IMR-90 (cell line): ENCODE results near the gene RETREG1. TPM values are rescaled to one million over a fixed set of nuclear protein-coding genes. Genes with fewer than 3 reads are reported as not detected.

Experiments
- ATAC-seq: fragments of 200-7000 bp; cut with Tn5 transposase; 2 replicates; pipeline ENCODE4 v1.9.1; 2020; ENCODE audit warnings: low read depth, mild to moderate bottlenecking, moderate library complexity
- BruUV-seq: library from RNA; stranded (reverse); fragments of 400-500 nt; replicated peaks from 2 replicates; lab custom pipeline; 2021; lab: Mats Ljungman, UMichigan
- CTCF ChIA-PET: fragments of 300-600 bp; formaldehyde crosslinking; extraction: SDS; loops from one replicate; lab custom pipeline; 2021; ENCODE audit warnings: antibody characterized with exemption; lab: Yijun Ruan, JAX
- POLR2A ChIA-PET: fragments of 300-600 bp; sonication (Branson Sonifier 250); formaldehyde crosslinking; loops from one replicate; lab custom pipeline; 2022; ENCODE audit warnings: antibody characterized with exemption; ENCODE audit not compliant: unreplicated experiment; lab: Charles Lee
- DNase-seq: peaks from one replicate; pipeline ENCODE4 v3.0.0; 2013
- H2AFZ ChIP-seq: replicated peaks from 2 replicates; pipeline ENCODE3; 2013; ENCODE audit warnings: low read length, mild to moderate bottlenecking; ENCODE audit not compliant: poor library complexity
- H2AK5ac ChIP-seq: 2 replicates; pipeline ENCODE4 v1.6.1; 2013; ENCODE audit warnings: low read depth, low read length, inconsistent platforms
- H2AK9ac ChIP-seq: replicated peaks from 2 replicates; pipeline ENCODE3; 2013; ENCODE audit warnings: mild to moderate bottlenecking, low read depth, low read length, moderate library complexity; ENCODE audit not compliant: poor library complexity
- H2BK120ac ChIP-seq: 2 replicates; pipeline ENCODE4 v1.6.1; 2013; ENCODE audit warnings: low read depth, low read length, inconsistent platforms
- H2BK15ac ChIP-seq: 3 replicates; pipeline ENCODE4 v1.6.1; 2013; ENCODE audit warnings: low read depth, low read length, inconsistent platforms
- H2BK20ac ChIP-seq: 2 replicates; pipeline ENCODE4 v1.6.1; 2013; ENCODE audit warnings: low read depth, mild to moderate bottlenecking, inconsistent platforms, low read length, moderate library complexity
- H2BK5ac ChIP-seq: 2 replicates; pipeline ENCODE4 v1.6.1; 2013; ENCODE audit warnings: mild to moderate bottlenecking, low read depth, low read length, inconsistent platforms; ENCODE audit not compliant: poor library complexity, severe bottlenecking
- H3K14ac ChIP-seq: replicated peaks from 2 replicates; pipeline ENCODE4 v1.6.1; 2013; ENCODE audit warnings: low read depth, low read length, inconsistent platforms
- H3K18ac ChIP-seq: 2 replicates; pipeline ENCODE4 v1.6.1; 2013; ENCODE audit warnings: low read depth, low read length, control low read depth
- H3K23ac ChIP-seq: 2 replicates; pipeline ENCODE4 v1.6.1; 2013; ENCODE audit warnings: low read depth, low read length, inconsistent platforms
- H3K27ac ChIP-seq: 2 replicates; pipeline ENCODE4 v1.5.1; 2013; ENCODE audit warnings: mild to moderate bottlenecking, control low read depth, low read length; ENCODE audit not compliant: insufficient read depth
- H3K27me3 ChIP-seq: 2 replicates; pipeline ENCODE4 v1.6.1; 2013; ENCODE audit warnings: low read length; ENCODE audit not compliant: control insufficient read depth, insufficient read depth
- H3K36me3 ChIP-seq: 2 replicates; pipeline ENCODE4 v1.6.1; 2013; ENCODE audit warnings: low read length, mixed read lengths; ENCODE audit not compliant: control insufficient read depth, insufficient read depth
- H3K4ac ChIP-seq: 2 replicates; pipeline ENCODE4 v1.6.1; 2013; ENCODE audit warnings: low read depth, low read length, inconsistent platforms
- H3K4me1 ChIP-seq: 2 replicates; pipeline ENCODE4 v1.6.1; 2013; ENCODE audit warnings: low read length, mixed read lengths; ENCODE audit not compliant: control insufficient read depth, insufficient read depth
- H3K4me2 ChIP-seq: 2 replicates; pipeline ENCODE4 v1.6.1; 2013; ENCODE audit warnings: low read depth, mild to moderate bottlenecking, control low read depth, low read length, moderate library complexity
- H3K4me3 ChIP-seq: 2 replicates; pipeline ENCODE4 v1.5.1; 2013; ENCODE audit warnings: low read depth, mild to moderate bottlenecking, control low read depth, low read length, moderate library complexity; ENCODE audit not compliant: insufficient read depth
- H3K56ac ChIP-seq: 2 replicates; pipeline ENCODE4 v1.6.1; 2013; ENCODE audit warnings: low read length, inconsistent platforms; ENCODE audit not compliant: insufficient read depth; ENCODE audit errors: extremely low read depth
- H3K79me1 ChIP-seq, 2 experiments: 2 replicates each; pipeline ENCODE4 v1.6.1; 2013; ENCODE audit warnings: low read length in 2 of 2, inconsistent platforms in 1 of 2, low read depth in 1 of 2
- H3K9ac ChIP-seq: 2 replicates; pipeline ENCODE4 v1.6.1; 2013; ENCODE audit warnings: low read depth, low read length, control low read depth
- H3K9me1 ChIP-seq: 2 replicates; pipeline ENCODE4 v1.6.1; 2013; ENCODE audit warnings: low read length, inconsistent platforms; ENCODE audit not compliant: insufficient read depth
- H3K9me3 ChIP-seq: 2 replicates; pipeline ENCODE4 v1.6.1; 2013; ENCODE audit warnings: low read length; ENCODE audit not compliant: control insufficient read depth, insufficient read depth
- H4K20me1 ChIP-seq: 2 replicates; pipeline ENCODE4 v1.6.1; 2013; ENCODE audit warnings: low read length, inconsistent platforms; ENCODE audit not compliant: insufficient read depth
- H4K5ac ChIP-seq: 2 replicates; pipeline ENCODE4 v1.6.1; 2013; ENCODE audit warnings: mild to moderate bottlenecking, low read depth, low read length, control low read depth
- H4K8ac ChIP-seq, 2 experiments: 2 replicates each; pipeline ENCODE4 v1.6.1; 2013; ENCODE audit warnings: low read depth in 2 of 2, low read length in 2 of 2, control low read depth in 1 of 2, inconsistent platforms in 1 of 2
- H4K91ac ChIP-seq: 2 replicates; pipeline ENCODE4 v1.6.1; 2013; ENCODE audit warnings: low read depth, low read length, inconsistent platforms; ENCODE audit not compliant: insufficient read depth
- BHLHE40 ChIP-seq: fragments of 150-350 bp; IDR thresholded peaks from 2 replicates; pipeline ENCODE4 v1.6.1; 2016; ENCODE audit warnings: mild to moderate bottlenecking, low read depth, low read length
- CEBPB ChIP-seq: IDR thresholded peaks from 2 replicates; pipeline ENCODE4 v1.6.1; 2012; ENCODE audit warnings: low read depth, low read length, improper control_type of control experiment
- CHD1 ChIP-seq: IDR thresholded peaks from 2 replicates; pipeline ENCODE4 v1.6.1; 2012; ENCODE audit warnings: low read depth, low read length, improper control_type of control experiment
- FOS ChIP-seq: fragments of 150-350 bp; IDR thresholded peaks from 2 replicates; pipeline ENCODE4 v1.6.1; 2016; ENCODE audit warnings: low read depth, low read length
- MAFK ChIP-seq: IDR thresholded peaks from 2 replicates; pipeline ENCODE4 v1.6.1; 2012; ENCODE audit warnings: low read depth, low read length, improper control_type of control experiment
- MAZ ChIP-seq: IDR thresholded peaks from 2 replicates; pipeline ENCODE4 v1.6.1; 2012; ENCODE audit warnings: low read depth, mild to moderate bottlenecking, low read length, improper control_type of control experiment, moderate library complexity, borderline replicate concordance
- NFE2L2 ChIP-seq: fragments of 150-350 bp; IDR thresholded peaks from 2 replicates; pipeline ENCODE4 v1.6.1; 2016; ENCODE audit warnings: low read depth, mild to moderate bottlenecking, low read length
- RAD21 ChIP-seq: IDR thresholded peaks from 2 replicates; pipeline ENCODE4 v1.6.1; 2012; ENCODE audit warnings: low read length, improper control_type of control experiment
- RCOR1 ChIP-seq: IDR thresholded peaks from 2 replicates; pipeline ENCODE4 v1.6.1; 2012; ENCODE audit warnings: mild to moderate bottlenecking, low read length, improper control_type of control experiment; ENCODE audit not compliant: insufficient replicate concordance
- SMC3 ChIP-seq: fragments of 150-350 bp; IDR thresholded peaks from 2 replicates; pipeline ENCODE4 v1.6.1; 2016; ENCODE audit warnings: low read depth, mild to moderate bottlenecking, antibody characterized with exemption, low read length, moderate library complexity
- USF2 ChIP-seq: fragments of 150-350 bp; IDR thresholded peaks from 2 replicates; pipeline ENCODE4 v1.6.1; 2017; ENCODE audit warnings: mild to moderate bottlenecking, antibody characterized with exemption, low read length, low read depth
- WGBS, 2 experiments: methylation state at CpG; one replicate each; pipeline versions ENCODE4 v1.1.5 to v1.1.7; 2013; ENCODE audit warnings: missing lambda C conversion rate in 2 of 2; ENCODE audit not compliant: insufficient read length in 1 of 2; ENCODE audit errors: extremely low coverage in 2 of 2; 5-methylcytosine and 5-hydroxymethylcytosine counted together
- dilution Hi-C: fragments of 300-500 bp; cut with HindIII; formaldehyde crosslinking; loops from one replicate; pipeline ENCODE4 v1.14.3; 2018; ENCODE audit warnings: low sequenced_read_pairs; ENCODE audit not compliant: unreplicated experiment
- in situ Hi-C: fragments of 300-500 bp; cut with MboI; formaldehyde crosslinking; loops from 3 replicates; pipeline ENCODE4 v1.14.3; 2019; ENCODE audit warnings: low sequenced_read_pairs, inconsistent platforms, mixed read lengths
- intact Hi-C: fragments of 100-400 bp; cut with micrococcal nuclease; formaldehyde crosslinking; loops from 2 replicates; pipeline ENCODE4 v1.10.0; 2022
- polyA plus RNA-seq, 3 experiments: library from polyadenylated mRNA; depleted of rRNA; stranded (reverse); fragments of >200 nt; gene quantifications; 2 replicates each; pipeline ENCODE4 v1.2.3, GENCODE V29; 2012; ENCODE audit warnings: low replicate concordance in 1 of 3
- total RNA-seq: library from RNA; depleted of rRNA; stranded (reverse); fragments of >200 nt; gene quantifications from 2 replicates; pipeline ENCODE4 v1.2.3, GENCODE V29; 2012

RETREG1 gene
- total and polyA plus RNA-seq, 2 of the 4 experiments (the other 2 are of a cell fraction): not detected

GRCh38 chr5:16661713-16662112 lies 44.9 kb upstream of the RETREG1 start:
- no CpG with 5 or more reads among the region's 2 CpGs for WGBS, 2 experiments
- Histone ChIP-seq H3K56ac (no peak overlapping the region), H4K8ac (no peak overlapping the region), H4K91ac (no peak overlapping the region), H3K27ac (no peak overlapping the region), H3K18ac (no peak overlapping the region), H2AK9ac (no peak overlapping the region), H3K36me3 (peaks cover 25% of the 10 kb centered on the region), H3K23ac (no peak overlapping the region), H4K5ac (no peak overlapping the region), H3K9me3 (no peaks in the 10 kb centered on the region), H2BK5ac (no peak overlapping the region), H3K9ac (no peak overlapping the region), H3K79me1 (peaks cover 9 to 16% of the 10 kb centered on the region in 2 experiments; a peak in 3 of 4 replicates), H2BK20ac (no peak overlapping the region), H3K4me3 (no peak overlapping the region), H2BK120ac (no peak overlapping the region), H3K4me1 (peaks cover 2% of the 10 kb centered on the region; the same call in 1 of the 2 replicates), H3K4ac (no peak overlapping the region), H2AK5ac (no peak overlapping the region), H2AFZ (no peak overlapping the region), H3K27me3 (no peaks in the 10 kb centered on the region), H4K20me1 (peaks cover 14% of the 10 kb centered on the region), H3K14ac (no peak overlapping the region), H3K4me2 (no peak overlapping the region), H2BK15ac (no peak overlapping the region), H3K9me1 (peaks cover 3% of the 10 kb centered on the region)
- TF ChIP-seq SMC3: no peak
- no peak for TF ChIP-seq CHD1
- no peak for TF ChIP-seq RAD21
- no peak for TF ChIP-seq RCOR1
- TF ChIP-seq FOS: no peak
- no peak for TF ChIP-seq CEBPB
- no peak for TF ChIP-seq MAFK
- no peak for TF ChIP-seq NFE2L2
- TF ChIP-seq MAZ: no peak
- no peak for TF ChIP-seq BHLHE40
- no peak for TF ChIP-seq USF2
- POLR2A ChIA-PET: no interaction called here
- ATAC-seq (no peak), DNase-seq (no peak)
- CTCF ChIA-PET: interaction anchor here (0.6 kb wide), 1 partner anchor 34 kb away, joined by 4 read pairs; no protein-coding TSS in a partner anchor
- intact Hi-C loops: loop anchor here (10.0 kb wide), 1 partner anchor 497 kb away; no protein-coding TSS in a partner anchor
- dilution Hi-C loops: no loop called here
- in situ Hi-C loops: loop anchor here (10.0 kb wide), 1 partner anchor 177 kb away; no protein-coding TSS in a partner anchor
- no TSS peak for BruUV-seq
